ENCODE results near the gene ZNF691. TPM values are rescaled to one million over a fixed set of nuclear protein-coding genes. Genes with fewer than 3 reads are reported as not detected.

The ZNF691 gene, protein sequence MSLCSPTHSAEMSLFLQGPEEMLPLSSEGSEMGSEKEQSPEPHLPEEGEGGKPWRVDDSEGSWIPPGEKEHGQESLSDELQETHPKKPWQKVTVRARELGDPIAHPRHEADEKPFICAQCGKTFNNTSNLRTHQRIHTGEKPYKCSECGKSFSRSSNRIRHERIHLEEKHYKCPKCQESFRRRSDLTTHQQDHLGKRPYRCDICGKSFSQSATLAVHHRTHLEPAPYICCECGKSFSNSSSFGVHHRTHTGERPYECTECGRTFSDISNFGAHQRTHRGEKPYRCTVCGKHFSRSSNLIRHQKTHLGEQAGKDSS
- 7.8 and 8.1 TPM in 2 replicates for total RNA-seq

GRCh38 chr1:42846257-42847110 lies at the start of gene ZNF691:
Gene ZNF691 (plus strand): TSS chr1:42846613. CDS start chr1:42849659, 3,046 bp downstream.

GRCh38 chr1:42816585-42817439 lies 29.6 kb upstream of the ZNF691 start, which contains the start of the genes ERMAP and SVBP:
Gene ERMAP (plus strand): TSS chr1:42817122. CDS start chr1:42830449, 13,327 bp downstream.
Gene SVBP (minus strand): TSS chr1:42817397. CDS start chr1:42816544, 853 bp downstream.

Other genes with a start within 250 kb of the ZNF691 start
- 10.9 and 13.1 TPM in 2 replicates for gene PPIH, start 188.2 kb upstream of the ZNF691 start, total RNA-seq
- 566 and 628 TPM in 2 replicates for gene YBX1, start 164.2 kb upstream of the ZNF691 start, total RNA-seq
- not detected in 2 replicates for gene CLDN19, start 106.4 kb upstream of the ZNF691 start, total RNA-seq
- 198 and 210 TPM in 2 replicates for gene P3H1, start 79.6 kb upstream of the ZNF691 start, total RNA-seq
- gene C1orf50, start 79.4 kb upstream of the ZNF691 start, total RNA-seq: 2.9 and 3.3 TPM in 2 replicates
- 0.03 and 0.07 TPM in 2 replicates for gene TMEM269, start 61.6 kb upstream of the ZNF691 start, total RNA-seq
- gene ERMAP, start 29.5 kb upstream of the ZNF691 start, total RNA-seq: 12.1 and 16.0 TPM in 2 replicates
- 5.9 and 8.3 TPM in 2 replicates for gene SVBP, start 29.2 kb upstream of the ZNF691 start, total RNA-seq
- 264 and 749 TPM in 2 replicates for gene SLC2A1, start 112.3 kb downstream of the ZNF691 start, total RNA-seq